GM19023 (cell line): Measurements from ENCODE around the gene LRRC57.
"Not testable (repeated sequence)": the region's sequence is repeated elsewhere in the genome, so short reads cannot be mapped to it uniquely, and the experiment has no call there.

Experiments used
- ATAC-seq: cut with Tn5 transposase; IDR thresholded peaks from one replicate; pipeline ENCODE4 v1.9.1; 2021; ENCODE audit warnings: mild to moderate bottlenecking, moderate library complexity; ENCODE audit not compliant: unreplicated experiment

The LRRC57 gene

DNA sequence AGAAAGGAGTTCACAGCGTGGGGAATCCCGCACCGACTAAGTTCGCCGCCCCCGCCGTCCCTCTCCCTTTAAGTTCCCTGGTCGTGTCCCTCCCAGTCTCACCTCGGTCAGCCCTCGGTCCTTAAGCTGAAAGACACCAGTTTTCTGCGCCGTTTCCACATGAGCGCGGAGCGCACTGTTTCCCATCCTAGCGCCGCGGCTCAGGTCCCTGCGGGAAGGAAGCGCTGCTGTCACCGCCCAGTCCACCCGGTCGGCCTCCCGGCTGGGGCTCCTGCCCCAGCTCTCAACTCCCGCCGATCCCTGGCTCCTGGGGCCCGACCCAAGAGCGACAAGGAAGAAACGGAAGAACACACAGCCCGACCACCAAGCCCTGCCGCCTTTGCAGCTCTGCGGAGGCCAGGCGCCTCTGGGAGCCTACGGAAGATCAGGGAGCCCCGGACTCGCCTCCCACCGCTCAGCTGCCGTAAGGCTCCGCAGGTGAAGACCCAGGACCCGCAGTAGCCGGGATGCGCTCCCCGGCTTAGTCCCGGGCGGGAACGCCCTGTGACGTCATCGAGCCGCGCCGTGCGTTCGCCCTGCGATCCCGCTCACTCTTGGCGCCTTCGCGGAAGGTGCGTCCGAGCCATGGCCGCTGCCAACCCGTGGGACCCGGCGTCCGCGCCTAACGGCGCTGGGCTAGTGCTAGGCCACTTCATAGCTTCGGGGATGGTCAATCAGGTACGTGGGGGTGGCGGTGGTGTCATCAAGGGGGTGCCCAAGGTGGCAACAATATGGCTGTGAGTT is at the start of gene LRRC57, which contains the start of gene HAUS2:
TSS of gene LRRC57 (minus strand) at position 545 of the 783 bp plus-strand sequence. CDS start at position 186, 359 bp downstream.
TSS of gene HAUS2 (plus strand) at position 590 of the 783 bp plus-strand sequence. CDS start at position 625, 35 bp downstream.
- ATAC-seq = peak; percentile 84

GRCh38 chr15:42595626-42596240 is 47.1 kb upstream of the LRRC57 start:
- no peak for ATAC-seq

DNA sequence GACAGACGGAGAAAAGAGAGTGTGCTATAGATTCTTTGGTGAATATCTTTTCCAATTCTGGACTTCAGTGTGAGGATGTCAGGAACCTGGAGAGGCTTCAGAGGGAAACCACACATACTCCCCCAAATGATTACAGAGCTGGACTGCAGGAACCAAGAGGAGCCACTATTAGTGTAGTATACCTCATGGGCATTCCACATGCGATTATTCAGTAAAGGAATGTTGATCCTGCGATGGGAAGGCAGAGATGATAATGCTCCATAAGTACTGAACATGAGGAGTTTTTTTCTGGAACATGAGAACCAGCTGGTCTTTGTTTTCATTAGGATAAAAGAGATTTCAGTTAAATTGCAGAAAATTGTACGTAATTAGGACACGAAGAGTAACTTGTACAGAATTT is 45.5 kb upstream of the LRRC57 start:
- no peak for ATAC-seq

- ATAC-seq = no peak
Observed at GRCh38 chr15:42593143-42593542, 44.5 kb upstream of the LRRC57 start.

DNA sequence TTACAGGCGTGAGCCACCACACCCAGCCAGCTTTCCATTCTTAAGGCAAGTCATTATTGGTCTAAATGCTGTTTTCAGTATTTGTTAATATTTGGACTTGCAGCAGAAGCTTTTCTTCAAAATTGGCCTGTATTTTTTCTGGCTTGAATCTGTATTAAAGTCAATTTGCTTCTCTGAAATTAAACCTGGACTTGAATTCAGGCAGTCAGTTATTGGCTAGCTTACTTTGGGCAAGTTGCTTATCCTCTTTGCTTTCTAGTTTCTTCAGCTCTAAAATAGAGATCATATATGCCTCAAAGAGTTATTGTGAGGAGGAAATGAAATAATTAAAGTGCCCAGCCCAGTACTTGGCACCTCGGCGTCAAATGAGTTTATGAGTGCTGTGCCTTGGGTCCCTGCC is 44.1 kb upstream of the LRRC57 start:
- ATAC-seq = no peak

DNA sequence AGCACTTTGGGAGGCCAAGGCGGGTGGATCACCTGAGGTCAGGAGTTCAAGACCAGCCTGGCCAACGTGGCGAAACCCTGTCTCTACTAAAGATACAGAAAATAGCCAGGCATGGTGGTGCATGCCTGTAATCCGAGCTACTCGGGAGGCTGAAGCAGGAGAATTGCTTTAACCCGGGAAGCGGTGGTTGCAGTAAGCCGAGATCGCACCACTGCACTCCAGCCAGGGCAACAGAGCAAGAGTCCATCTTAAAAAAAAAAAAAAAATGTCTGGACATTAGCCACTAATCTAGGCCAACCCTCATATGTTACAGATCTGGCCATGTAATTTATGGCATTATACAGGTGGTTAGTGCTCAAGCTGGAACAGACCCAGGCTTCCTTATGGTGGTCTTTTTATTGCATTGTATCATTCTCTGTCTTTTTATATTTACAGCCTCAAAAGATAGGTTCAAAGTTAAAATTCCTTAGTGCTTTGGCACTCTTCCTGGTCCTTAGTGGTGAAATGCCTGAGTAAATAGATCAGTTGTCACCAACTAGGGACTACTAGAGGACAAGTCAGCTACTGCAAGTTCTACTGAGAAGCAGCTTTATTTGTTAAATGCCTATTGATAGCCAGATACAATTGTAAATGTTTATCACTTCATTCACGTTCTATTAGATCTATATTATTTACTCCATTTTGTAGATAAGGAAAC is 42.8 kb upstream of the LRRC57 start:
- ATAC-seq = no peak

DNA sequence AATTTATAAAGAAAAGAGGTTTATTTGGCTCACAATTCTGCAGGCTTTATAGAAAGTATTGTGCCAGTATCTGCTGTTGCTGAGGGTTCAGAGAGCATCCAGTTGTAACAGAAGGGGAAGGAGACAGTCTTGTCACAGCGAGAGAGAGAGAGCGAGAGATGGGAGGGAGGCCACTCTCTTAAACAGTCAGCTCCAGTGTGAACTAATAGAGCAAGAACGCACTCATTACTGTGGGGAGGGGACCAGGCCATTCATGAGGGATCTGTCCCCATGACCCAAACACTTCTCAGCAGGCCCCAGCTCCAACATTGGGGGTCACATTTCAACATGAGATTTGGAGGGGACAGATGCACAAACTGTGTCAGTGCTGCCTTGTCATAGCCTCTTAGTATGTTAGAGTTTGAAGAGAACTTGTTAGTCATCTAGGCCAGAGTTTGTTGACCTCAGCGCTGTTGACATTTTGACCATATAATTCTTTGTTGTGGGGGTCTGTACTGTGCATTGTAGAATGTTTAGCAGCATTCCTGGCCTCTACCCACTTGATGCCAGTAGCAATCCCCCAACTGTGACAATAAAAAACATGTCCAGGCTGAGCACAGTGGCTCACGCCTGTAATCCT is 42.1 kb upstream of the LRRC57 start:
- ATAC-seq = no peak

- no peak for ATAC-seq
Observed at GRCh38 chr15:42584031-42584765, 35.6 kb upstream of the LRRC57 start.

- no peak for ATAC-seq
Observed at GRCh38 chr15:42582569-42583375, 34.2 kb upstream of the LRRC57 start.

DNA sequence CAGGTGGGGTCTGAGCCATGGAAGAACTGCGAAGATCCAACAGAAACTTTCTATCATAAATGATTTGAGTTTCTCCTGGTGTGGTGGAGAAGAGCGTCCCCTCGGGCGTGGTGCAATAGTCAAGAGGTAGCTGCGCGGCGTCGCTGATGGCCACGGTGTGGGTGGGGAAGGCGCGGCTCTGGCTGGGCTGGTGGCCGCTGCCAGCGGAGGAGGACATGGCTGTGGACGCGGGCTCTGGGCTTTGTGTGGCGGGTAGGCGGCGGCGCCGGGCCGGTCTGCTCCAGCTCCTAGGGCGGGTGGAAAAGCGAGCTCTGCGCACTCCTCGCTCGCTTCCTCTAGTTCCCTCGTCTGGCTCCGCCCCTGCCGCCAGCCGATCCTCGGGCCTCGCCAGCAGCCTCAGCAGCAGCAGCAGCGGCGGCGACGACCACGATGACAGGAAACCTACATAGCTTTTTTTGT is 32.7 kb upstream of the LRRC57 start:
- peak; percentile 80 for ATAC-seq

DNA sequence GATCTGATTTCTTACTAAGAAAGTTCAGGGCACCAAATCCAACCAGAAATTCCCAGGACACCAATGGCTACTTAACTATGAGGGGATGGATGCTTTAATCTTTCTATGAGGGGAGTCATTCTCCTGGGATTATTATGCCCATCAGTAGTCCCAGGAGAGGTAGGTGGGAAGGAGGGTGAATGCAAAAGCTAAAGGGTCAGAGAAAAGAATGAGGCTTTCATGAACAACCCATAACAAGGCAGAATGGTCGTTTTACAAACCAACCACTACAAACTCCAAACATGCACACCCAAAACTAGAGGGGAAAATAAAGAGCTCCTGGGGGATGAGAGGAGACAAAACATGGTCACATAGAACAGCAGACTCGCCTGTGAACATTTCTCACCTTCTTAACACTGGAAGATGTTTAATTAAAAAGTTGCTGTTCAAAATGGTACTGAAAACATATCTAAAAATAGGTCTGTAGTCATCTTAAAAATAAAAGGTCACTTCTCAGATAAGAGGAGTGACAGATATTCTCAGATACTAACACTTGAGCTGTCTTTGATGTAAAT is 30.5 kb upstream of the LRRC57 start:
- ATAC-seq = no peak

- ATAC-seq = no peak
Observed at GRCh38 chr15:42577514-42578031, 29.0 kb upstream of the LRRC57 start.

DNA sequence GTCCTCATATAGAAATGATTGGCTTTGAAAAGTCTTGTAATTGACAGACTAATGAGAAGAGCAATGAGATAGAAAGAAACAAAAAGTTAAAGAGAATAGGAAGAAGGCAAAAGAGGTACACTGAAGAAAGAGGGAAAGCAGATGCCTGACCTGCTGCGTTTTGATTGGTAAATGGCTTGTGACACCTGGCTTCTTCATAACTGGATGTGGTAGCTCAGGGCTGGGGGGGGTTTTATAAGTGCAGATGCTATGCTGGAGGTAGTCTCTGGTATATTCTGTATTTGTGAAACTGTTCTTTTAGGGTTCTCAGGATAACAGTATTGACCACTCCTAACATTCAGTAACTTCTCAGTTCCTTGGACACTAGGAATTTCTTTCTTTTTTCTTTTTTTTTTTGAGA is 28.2 kb upstream of the LRRC57 start:
- ATAC-seq = no peak

- no peak for ATAC-seq
Observed at GRCh38 chr15:42576040-42576594, 27.5 kb upstream of the LRRC57 start.

GRCh38 chr15:42575188-42576039 is 26.8 kb upstream of the LRRC57 start, which contains the start of gene STARD9:
Gene STARD9 (plus strand): TSS chr15:42575606. CDS start chr15:42575716, 110 bp downstream.
- peak; percentile 89 for ATAC-seq

DNA sequence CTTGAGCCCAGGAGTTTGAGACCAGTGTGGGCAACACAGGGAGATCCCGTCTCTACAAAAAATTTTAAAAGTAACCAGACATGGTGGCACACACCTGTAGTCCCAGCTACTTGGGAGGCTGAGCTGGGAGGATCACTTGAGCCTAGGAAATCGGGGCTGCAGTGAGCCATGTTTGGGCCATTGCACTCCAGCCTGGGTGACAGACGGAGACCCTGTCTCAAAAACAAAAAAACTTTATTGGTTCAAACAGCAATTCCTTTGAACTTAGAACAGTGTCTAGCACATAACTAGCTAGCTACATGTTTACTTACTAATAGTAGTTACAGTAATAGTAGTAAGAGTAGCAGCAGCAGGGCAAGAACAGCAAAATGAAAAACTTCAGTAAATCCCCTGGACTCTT is 10.1 kb upstream of the LRRC57 start:
- ATAC-seq = no peak

GRCh38 chr15:42556550-42557207 is 8.1 kb upstream of the LRRC57 start:
- ATAC-seq = not testable (repeated sequence)
